Fibroblast of lung (primary cell): ENCODE results near the gene SPTAN1.

Experiments used
- CTCF ChIP-seq, 2 donors: IDR thresholded peaks in 1 of 2; conservative IDR thresholded peaks in 1 of 2; 1 replicate in 1 of 2; 2 replicates in 1 of 2; pipeline ENCODE4 v1.5.1; 2011 to 2012; ENCODE audit warnings: low read length in 2 of 2, control low read depth in 1 of 2, inconsistent platforms in 1 of 2, low read depth in 1 of 2, mild to moderate bottlenecking in 1 of 2
- EZH2 ChIP-seq: IDR thresholded peaks from 2 replicates; pipeline ENCODE4 v1.5.1; 2012; ENCODE audit warnings: low read length, control low read depth, mild to moderate bottlenecking; ENCODE audit errors: missing control alignments

- no peak for TF ChIP-seq EZH2
- TF ChIP-seq CTCF (conservative IDR thresholded peaks at IDR 0.05 in 1 of 2, IDR thresholded peaks at IDR 0.05 in 1 of 2; ENCODE audit: low read depth in 1 of 2, low read length in 2 of 2) = no peak
Measured at GRCh38 chr9:128619127-128619526, 66.7 kb downstream of the SPTAN1 start.
